Measurements from ENCODE around the gene PTGDR2. TPM values are rescaled to one million over a fixed set of nuclear protein-coding genes. Genes with fewer than 3 reads are reported as not detected.

PTGDR2 gene
- polyA plus RNA-seq, 2 of the 4 experiments (the other 2 are of a cell fraction) = 0.09 to 0.19 TPM

- POLR2A ChIA-PET = no interaction called here
- CTCF ChIA-PET = interaction anchor here (1.0 to 1.4 kb wide), 2 partner anchors 21 to 35 kb away, joined by 3 read pairs; no protein-coding TSS in a partner anchor
- TF ChIP-seq BCL3 (IDR thresholded peaks at IDR 0.05) (no peak), SMC3 (IDR thresholded peaks at IDR 0.05) (no peak), JUNB (IDR thresholded peaks at IDR 0.05) (no peak), TP53 (CRISPR knock-in tag; IDR thresholded peaks at IDR 0.05) (no peak), POLR2A (IDR thresholded peaks at IDR 0.05; ENCODE audit: low read length) (no peak), MYC (IDR thresholded peaks at IDR 0.05; ENCODE audit: borderline replicate concordance, low read length) (no peak), GATA3 (IDR thresholded peaks at IDR 0.05; ENCODE audit: borderline replicate concordance) (no peak), ZFP36 (IDR thresholded peaks at IDR 0.05; ENCODE audit: borderline replicate concordance, partially characterized antibody) (no peak), BHLHE40 (IDR thresholded peaks at IDR 0.05; ENCODE audit: low read depth, low read length) (no peak), MAZ (IDR thresholded peaks at IDR 0.05; ENCODE audit: borderline replicate concordance, low read depth, low read length) (no peak)
- no peak overlapping the region for H3K4me2 ChIP-seq
- H3K4me3 ChIP-seq = no peak overlapping the region
- ATAC-seq (no peak), FAIRE-seq (no peak), DNase-seq (ENCODE audit: low read depth in 1 of 2, low spot score in 1 of 2) (no peak)
- no peaks in the 10 kb centered on the region for H3K4me1 ChIP-seq
- 59% methylated on average over 8 of the region's 8 CpGs for WGBS (ENCODE audit: missing lambda C conversion rate)
- H3K9me3 ChIP-seq = no peaks in the 10 kb centered on the region
- no peak overlapping the region for H3K27ac ChIP-seq
Observed at GRCh38 chr11:60810569-60810968, 45.2 kb downstream of the PTGDR2 start.

- H3K9me3 ChIP-seq = no peaks in the 10 kb centered on the region
- no peak for TF ChIP-seq MAZ (IDR thresholded peaks at IDR 0.05; ENCODE audit: borderline replicate concordance, low read depth, low read length)
- no peak for TF ChIP-seq MAFK (IDR thresholded peaks at IDR 0.05; ENCODE audit: partially characterized antibody)
- no peak for TF ChIP-seq MYC (IDR thresholded peaks at IDR 0.05; ENCODE audit: borderline replicate concordance, low read length)
- TF ChIP-seq ZSCAN20 (CRISPR knock-in tag; IDR thresholded peaks at IDR 0.05) = no peak
- TF ChIP-seq NPAS2 (CRISPR knock-in tag; IDR thresholded peaks at IDR 0.05; ENCODE audit: borderline replicate concordance) = no peak
- TF ChIP-seq TP53 (CRISPR knock-in tag; IDR thresholded peaks at IDR 0.05) = no peak
- no peak for TF ChIP-seq JUNB (IDR thresholded peaks at IDR 0.05)
- TF ChIP-seq ZC3H11A (IDR thresholded peaks at IDR 0.05) = no peak
- no peak for TF ChIP-seq KDM1A (IDR thresholded peaks at IDR 0.05; ENCODE audit: low read depth)
- TF ChIP-seq MAX (IDR thresholded peaks at IDR 0.05) = no peak
- no peak for TF ChIP-seq POLR2A (IDR thresholded peaks at IDR 0.05; ENCODE audit: low read length)
- TF ChIP-seq ESRRA (IDR thresholded peaks at IDR 0.05; ENCODE audit: borderline replicate concordance, low read length) = no peak
- CTCF ChIA-PET = interaction anchor here (1.4 kb wide), 1 partner anchor 22 kb away, joined by 3 read pairs; no protein-coding TSS in a partner anchor
- DNase-seq (ENCODE audit: low read depth in 1 of 2, low spot score in 1 of 2) (no peak), FAIRE-seq (no peak), ATAC-seq (no peak)
- H3K4me3 ChIP-seq = no peak overlapping the region
- POLR2A ChIA-PET = no interaction called here
- no peak overlapping the region for H3K27ac ChIP-seq
- 79% methylated on average over 4 of the region's 4 CpGs for WGBS (ENCODE audit: missing lambda C conversion rate)
- H3K4me2 ChIP-seq = no peak overlapping the region
- H3K4me1 ChIP-seq = no peaks in the 10 kb centered on the region
Observed at GRCh38 chr11:60810151-60810550, 45.6 kb downstream of the PTGDR2 start.

- Histone ChIP-seq H3K4me1 (no peaks in the 10 kb centered on the region), H3K4me3 (no peak overlapping the region), H3K4me2 (no peak overlapping the region), H3K9me3 (no peaks in the 10 kb centered on the region), H3K27ac (no peak overlapping the region)
- ATAC-seq = no peak
- CTCF ChIA-PET = interaction anchor here (1.4 kb wide), 1 partner anchor 22 kb away, joined by 3 read pairs; no protein-coding TSS in a partner anchor
- no peak for FAIRE-seq
- 66% methylated on average over 11 of the region's 11 CpGs for WGBS (ENCODE audit: missing lambda C conversion rate)
- no peak for DNase-seq (ENCODE audit: low read depth in 1 of 2, low spot score in 1 of 2)
- POLR2A ChIA-PET = no interaction called here
- TF ChIP-seq HDAC2 (IDR thresholded peaks at IDR 0.05) (no peak), GATA3 (IDR thresholded peaks at IDR 0.05; ENCODE audit: borderline replicate concordance) (no peak), CBX8 (IDR thresholded peaks at IDR 0.05) (no peak), ZSCAN20 (CRISPR knock-in tag; IDR thresholded peaks at IDR 0.05) (no peak), POLR2AphosphoS2 (conservative IDR thresholded peaks at IDR 0.05; ENCODE audit: low read length) (no peak), RFX5 (IDR thresholded peaks at IDR 0.05) (no peak), TFCP2L1 (CRISPR knock-in tag; IDR thresholded peaks at IDR 0.05) (no peak), ZC3H11A (IDR thresholded peaks at IDR 0.05) (no peak), POLR2A (IDR thresholded peaks at IDR 0.05; ENCODE audit: low read length) (no peak), JUNB (IDR thresholded peaks at IDR 0.05) (no peak), E2F6 (IDR thresholded peaks at IDR 0.05; ENCODE audit: borderline replicate concordance, low read depth) (no peak), PHF8 (IDR thresholded peaks at IDR 0.05; ENCODE audit: borderline replicate concordance, low read depth) (no peak), EHMT2 (IDR thresholded peaks at IDR 0.05; ENCODE audit: low read depth) (no peak), ZNF302 (CRISPR knock-in tag; IDR thresholded peaks at IDR 0.05) (no peak), RARB (CRISPR knock-in tag; IDR thresholded peaks at IDR 0.05) (no peak), HOXB5 (CRISPR knock-in tag; IDR thresholded peaks at IDR 0.05) (no peak), NPAS2 (CRISPR knock-in tag; IDR thresholded peaks at IDR 0.05; ENCODE audit: borderline replicate concordance) (no peak), NR3C1 (IDR thresholded peaks at IDR 0.05) (no peak), BCL3 (IDR thresholded peaks at IDR 0.05) (no peak), FOXS1 (CRISPR knock-in tag; IDR thresholded peaks at IDR 0.05) (no peak)
Observed at GRCh38 chr11:60809691-60810090, 46.1 kb downstream of the PTGDR2 start.
